ENCODE measurements around the gene CCDC88C. TPM values are rescaled to one million over a fixed set of nuclear protein-coding genes. Genes with fewer than 3 reads are reported as not detected.

Gene CCDC88C
- polyA plus RNA-seq, 1 donor (not counting 4 experiments of a cell fraction or from before 2014, with no cell fraction given), result 2.4 TPM

DNA sequence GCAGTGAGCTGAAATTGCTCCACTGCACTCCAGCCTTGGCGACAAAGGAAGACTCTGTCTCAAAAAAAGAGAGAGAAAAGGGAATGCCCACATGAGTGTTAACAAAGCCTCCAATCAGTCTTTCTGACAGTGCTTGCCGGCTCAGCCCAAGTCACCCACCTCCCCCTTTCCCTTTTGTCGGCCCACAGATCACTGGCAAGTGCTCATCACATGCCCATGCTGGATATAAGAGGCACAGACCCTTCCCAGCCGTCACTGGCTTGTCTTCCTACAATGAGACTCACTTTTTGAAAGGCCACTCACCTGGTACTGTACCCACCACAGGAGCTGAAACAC lies 70.8 kb downstream of the CCDC88C start:
- TF ChIP-seq, protein P1, sequence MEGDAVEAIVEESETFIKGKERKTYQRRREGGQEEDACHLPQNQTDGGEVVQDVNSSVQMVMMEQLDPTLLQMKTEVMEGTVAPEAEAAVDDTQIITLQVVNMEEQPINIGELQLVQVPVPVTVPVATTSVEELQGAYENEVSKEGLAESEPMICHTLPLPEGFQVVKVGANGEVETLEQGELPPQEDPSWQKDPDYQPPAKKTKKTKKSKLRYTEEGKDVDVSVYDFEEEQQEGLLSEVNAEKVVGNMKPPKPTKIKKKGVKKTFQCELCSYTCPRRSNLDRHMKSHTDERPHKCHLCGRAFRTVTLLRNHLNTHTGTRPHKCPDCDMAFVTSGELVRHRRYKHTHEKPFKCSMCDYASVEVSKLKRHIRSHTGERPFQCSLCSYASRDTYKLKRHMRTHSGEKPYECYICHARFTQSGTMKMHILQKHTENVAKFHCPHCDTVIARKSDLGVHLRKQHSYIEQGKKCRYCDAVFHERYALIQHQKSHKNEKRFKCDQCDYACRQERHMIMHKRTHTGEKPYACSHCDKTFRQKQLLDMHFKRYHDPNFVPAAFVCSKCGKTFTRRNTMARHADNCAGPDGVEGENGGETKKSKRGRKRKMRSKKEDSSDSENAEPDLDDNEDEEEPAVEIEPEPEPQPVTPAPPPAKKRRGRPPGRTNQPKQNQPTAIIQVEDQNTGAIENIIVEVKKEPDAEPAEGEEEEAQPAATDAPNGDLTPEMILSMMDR (optimal IDR thresholded peaks at IDR 0.05 in 1 of 3, IDR thresholded peaks at IDR 0.05 in 1 of 3, conservative IDR thresholded peaks at IDR 0.05 in 1 of 3; ENCODE audit: extremely low read depth in 1 of 3, insufficient read depth in 2 of 3, low read length in 3 of 3), result no peak
- no peak for TF ChIP-seq EZH2 (IDR thresholded peaks at IDR 0.05; ENCODE audit: low read length)
- Histone ChIP-seq H3K4me3 (ENCODE audit: control insufficient read depth in 2 of 3, extremely low read depth in 1 of 3, insufficient read depth in 2 of 3, low read depth in 1 of 3, low read length in 3 of 3) (no peak overlapping the region), H3K9me1 (ENCODE audit: control insufficient read depth, extremely low read depth, insufficient read depth, low read length) (no peaks in the 10 kb centered on the region), H3K79me2 (ENCODE audit: control insufficient read depth, insufficient read depth, low read length) (no peaks in the 10 kb centered on the region), H3K4me2 (ENCODE audit: control insufficient read depth, extremely low read depth, insufficient read depth, low read depth, low read length) (no peak overlapping the region), H3K27ac (ENCODE audit: control insufficient read depth, insufficient read depth, low read length) (no peak overlapping the region), H3K4me1 (ENCODE audit: control insufficient read depth, extremely low read depth, insufficient read depth, low read length) (no peaks in the 10 kb centered on the region), H3K9ac (ENCODE audit: control insufficient read depth, extremely low read depth, insufficient read depth, low read length) (no peak overlapping the region), H3K27me3 (ENCODE audit: control insufficient read depth, extremely low read depth, insufficient read depth, low read length) (no peaks in the 10 kb centered on the region), H3K9me3 (ENCODE audit: control insufficient read depth, low read depth, low read length) (no peaks in the 10 kb centered on the region), H2AFZ (ENCODE audit: control insufficient read depth, low read length) (no peak overlapping the region), H4K20me1 (ENCODE audit: control insufficient read depth, extremely low read depth, insufficient read depth, low read length) (no peaks in the 10 kb centered on the region), H3K36me3 (ENCODE audit: control insufficient read depth in 2 of 2, extremely low read depth in 1 of 2, insufficient read depth in 2 of 2, low read length in 2 of 2) (no peaks in the 10 kb centered on the region)
- dilution Hi-C loops (cut with MboI; ENCODE audit: extremely low pct_ligation_motif_present, low sequenced_read_pairs), result no loop called here
- FAIRE-seq (no peak), DNase-seq (ENCODE audit: low read depth, low spot score) (no peak)

GRCh38 chr14:91344096-91344495 lies 73.5 kb downstream of the CCDC88C start:
- DNase-seq (ENCODE audit: low read depth, low spot score) (no peak), FAIRE-seq (no peak)
- H3K27ac ChIP-seq (ENCODE audit: control insufficient read depth, insufficient read depth, low read length), result no peak overlapping the region
- no peak overlapping the region for H3K9ac ChIP-seq (ENCODE audit: control insufficient read depth, extremely low read depth, insufficient read depth, low read length)
- H3K4me3 ChIP-seq (ENCODE audit: control insufficient read depth in 2 of 3, extremely low read depth in 1 of 3, insufficient read depth in 2 of 3, low read depth in 1 of 3, low read length in 3 of 3), result no peak overlapping the region
- no peak overlapping the region for H2AFZ ChIP-seq (ENCODE audit: control insufficient read depth, low read length)
- H3K4me1 ChIP-seq (ENCODE audit: control insufficient read depth, extremely low read depth, insufficient read depth, low read length), result no peaks in the 10 kb centered on the region
- no peaks in the 10 kb centered on the region for H3K27me3 ChIP-seq (ENCODE audit: control insufficient read depth, extremely low read depth, insufficient read depth, low read length)
- no peak overlapping the region for H3K4me2 ChIP-seq (ENCODE audit: control insufficient read depth, extremely low read depth, insufficient read depth, low read depth, low read length)
- no peaks in the 10 kb centered on the region for H3K9me3 ChIP-seq (ENCODE audit: control insufficient read depth, low read depth, low read length)
- dilution Hi-C loops (cut with MboI; ENCODE audit: extremely low pct_ligation_motif_present, low sequenced_read_pairs), result no loop called here
- no peaks in the 10 kb centered on the region for H3K79me2 ChIP-seq (ENCODE audit: control insufficient read depth, insufficient read depth, low read length)
- TF ChIP-seq EZH2 (IDR thresholded peaks at IDR 0.05; ENCODE audit: low read length), result no peak
- TF ChIP-seq, protein P1 (optimal IDR thresholded peaks at IDR 0.05 in 1 of 3, IDR thresholded peaks at IDR 0.05 in 1 of 3, conservative IDR thresholded peaks at IDR 0.05 in 1 of 3; ENCODE audit: extremely low read depth in 1 of 3, insufficient read depth in 2 of 3, low read length in 3 of 3), result no peak
- H4K20me1 ChIP-seq (ENCODE audit: control insufficient read depth, extremely low read depth, insufficient read depth, low read length), result no peaks in the 10 kb centered on the region
- no peaks in the 10 kb centered on the region for H3K36me3 ChIP-seq (ENCODE audit: control insufficient read depth in 2 of 2, extremely low read depth in 1 of 2, insufficient read depth in 2 of 2, low read length in 2 of 2)
- H3K9me1 ChIP-seq (ENCODE audit: control insufficient read depth, extremely low read depth, insufficient read depth, low read length), result no peaks in the 10 kb centered on the region

Measured in keratinocyte (primary cell).